ENCODE data around the gene REL. TPM values are rescaled to one million over a fixed set of nuclear protein-coding genes. Genes with fewer than 3 reads are reported as not detected.
"Not testable (repeated sequence)": the region's sequence is repeated elsewhere in the genome, so short reads cannot be mapped to it uniquely, and the experiment has no call there.

REL gene
- polyA plus RNA-seq, 3 donors, result 7.8 to 10.3 (median 8.5) TPM

- no peak for DNase-seq (ENCODE audit: extremely low read depth in 1 of 11, low read depth in 9 of 11, low spot score in 4 of 11)
Measured at GRCh38 chr2:60858897-60859311, 22.5 kb upstream of the REL start.

DNA sequence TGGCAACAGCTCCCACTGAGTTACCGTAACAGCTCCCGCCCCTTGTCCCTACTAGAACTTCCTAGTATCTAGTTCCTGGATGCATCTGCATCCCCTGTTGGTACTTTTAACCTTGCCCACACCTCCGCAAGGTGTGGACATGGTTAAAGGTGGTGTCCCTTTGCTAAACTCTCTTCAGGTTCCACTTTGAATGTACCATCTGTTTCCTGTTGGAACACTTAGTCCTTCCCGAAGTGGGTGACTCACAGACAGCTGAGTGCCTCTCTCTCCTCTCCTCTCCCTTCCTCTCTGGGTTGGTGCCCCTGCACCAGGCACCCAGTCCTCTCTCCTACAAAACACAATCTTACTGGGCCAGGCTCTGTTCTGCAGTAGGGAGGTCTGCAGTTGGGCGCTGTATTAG is 19.6 kb upstream of the REL start:
- DNase-seq (ENCODE audit: extremely low read depth in 1 of 11, low read depth in 9 of 11, low spot score in 4 of 11), result no peak

DNA sequence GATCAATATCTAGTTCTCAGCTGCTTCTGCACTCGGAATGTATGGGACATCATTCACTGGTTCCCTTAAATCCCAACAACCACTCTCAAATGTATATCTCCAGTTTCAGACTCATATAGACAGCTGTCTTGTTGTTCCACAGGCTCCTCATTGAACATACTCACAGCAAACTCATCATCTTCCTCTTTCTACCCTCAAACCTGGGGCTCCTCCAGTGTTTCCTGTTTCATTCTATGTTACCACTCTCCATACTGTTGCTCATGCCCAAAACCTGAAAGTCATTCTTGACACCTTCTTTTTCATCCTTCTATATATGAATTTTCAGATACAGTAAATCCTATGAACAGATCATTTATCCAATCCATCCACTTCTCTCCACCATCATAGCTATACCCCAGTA is 18.7 kb upstream of the REL start:
- DNase-seq (ENCODE audit: extremely low read depth in 1 of 11, low read depth in 9 of 11, low spot score in 4 of 11), result no peak

DNA sequence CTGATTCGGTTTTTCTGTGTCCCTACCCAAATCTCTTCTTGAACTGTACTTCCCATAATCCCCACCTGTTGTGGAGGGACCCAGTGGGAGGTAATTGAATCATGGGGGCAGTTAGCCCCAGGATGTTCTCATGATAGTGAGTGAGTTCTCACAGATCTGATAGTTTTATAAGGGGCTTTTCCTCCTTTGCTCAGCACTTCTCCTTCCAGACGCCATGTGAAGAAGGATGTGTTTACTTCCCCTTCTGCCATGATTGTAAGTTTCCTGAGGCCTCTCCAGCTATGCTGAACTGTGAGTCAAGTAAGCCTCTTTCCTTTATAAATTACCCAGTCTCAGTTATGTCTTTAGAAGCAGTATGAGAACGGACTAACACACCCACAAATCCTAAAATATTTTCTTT is 16.0 kb upstream of the REL start:
- DNase-seq (ENCODE audit: extremely low read depth in 1 of 11, low read depth in 9 of 11, low spot score in 4 of 11), result not testable (repeated sequence)

GRCh38 chr2:60867007-60867406 is 14.4 kb upstream of the REL start:
- DNase-seq (ENCODE audit: extremely low read depth in 1 of 11, low read depth in 9 of 11, low spot score in 4 of 11), result no peak

DNA sequence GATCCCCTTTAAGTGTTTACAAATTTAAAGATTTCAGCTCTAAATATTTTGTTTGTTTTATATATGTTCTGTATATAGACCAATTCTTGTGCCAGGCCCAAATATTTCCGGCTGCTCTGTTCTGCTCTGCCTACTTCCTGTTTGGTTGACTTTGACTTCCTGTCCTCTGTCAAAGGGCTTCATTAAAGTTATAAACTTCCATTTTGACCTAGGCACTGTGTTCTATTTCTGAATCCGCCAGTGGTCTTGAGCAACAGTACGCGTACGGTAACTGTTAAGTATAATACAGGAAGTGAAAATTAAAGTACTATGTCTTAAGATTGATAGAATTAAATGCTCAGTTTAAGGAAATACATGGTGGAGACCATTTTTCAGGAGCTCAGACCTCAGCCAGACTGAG is 13.5 kb upstream of the REL start:
- no peak for DNase-seq (ENCODE audit: extremely low read depth in 1 of 11, low read depth in 9 of 11, low spot score in 4 of 11)

GRCh38 chr2:60868589-60869273 is 12.6 kb upstream of the REL start:
- DNase-seq (ENCODE audit: extremely low read depth in 1 of 11, low read depth in 9 of 11, low spot score in 4 of 11), result no peak

DNA sequence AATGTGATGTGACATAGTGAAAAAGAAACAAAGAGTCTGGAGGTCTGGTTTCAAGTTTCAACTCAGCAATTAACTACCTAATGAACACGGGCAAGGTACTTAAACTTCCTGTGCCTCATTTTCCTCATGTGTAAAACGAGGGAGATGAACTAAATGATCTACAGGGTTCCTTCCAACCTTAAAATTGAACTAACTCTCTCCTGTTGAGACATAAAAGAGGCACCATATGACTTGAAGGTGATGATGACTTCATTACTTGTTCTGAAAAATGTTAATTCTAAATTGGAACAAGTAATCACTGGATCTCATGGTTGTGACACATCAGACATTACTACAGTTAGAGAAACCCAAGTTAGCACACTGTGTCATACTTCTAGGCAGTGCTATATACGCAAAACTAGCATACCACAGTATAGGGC is 8.9 kb upstream of the REL start:
- DNase-seq (ENCODE audit: extremely low read depth in 1 of 11, low read depth in 9 of 11, low spot score in 4 of 11), result no peak

GRCh38 chr2:60873381-60873780 is 8.0 kb upstream of the REL start:
- no peak for DNase-seq (ENCODE audit: extremely low read depth in 1 of 11, low read depth in 9 of 11, low spot score in 4 of 11)

DNA sequence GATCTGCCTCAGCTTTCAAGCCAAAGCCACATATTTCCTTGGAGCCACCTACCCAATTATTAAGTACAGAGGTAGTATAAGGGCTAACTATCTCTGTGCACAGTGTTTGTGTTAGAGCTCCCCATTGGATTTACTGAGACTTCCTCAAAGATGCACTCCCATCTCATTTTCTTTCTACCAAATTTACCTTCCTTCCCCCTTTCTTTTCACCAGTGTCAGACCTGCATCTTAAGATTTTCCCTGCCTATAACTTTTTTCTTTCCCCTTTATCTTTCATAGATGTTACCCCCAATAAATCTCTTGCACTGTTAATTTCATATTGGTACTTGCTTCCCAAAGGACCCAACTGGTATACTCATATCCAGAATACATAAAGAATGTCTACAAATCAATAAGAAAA is 5.9 kb upstream of the REL start:
- no peak for DNase-seq (ENCODE audit: extremely low read depth in 1 of 11, low read depth in 9 of 11, low spot score in 4 of 11)

DNA sequence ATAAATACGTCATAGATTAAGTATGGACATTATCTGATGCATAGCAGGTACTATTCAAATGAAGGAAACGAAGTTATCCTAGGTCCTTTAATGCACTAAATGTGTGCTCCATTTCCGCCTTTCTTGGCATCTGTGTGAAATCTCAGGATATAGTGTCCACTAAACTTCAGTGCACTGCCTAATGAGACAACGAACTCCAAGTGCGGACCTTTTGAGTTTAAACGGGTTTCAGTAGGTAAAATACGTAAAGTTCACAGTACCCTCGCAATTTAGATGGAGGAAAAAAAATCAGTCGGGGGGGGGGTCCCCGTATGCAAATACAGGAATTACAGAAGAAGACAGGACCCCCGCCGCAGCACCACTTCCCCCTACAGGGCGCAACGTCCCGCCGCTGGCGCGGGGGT is 729 bp upstream of the REL start:
- DNase-seq (ENCODE audit: extremely low read depth in 1 of 11, low read depth in 9 of 11, low spot score in 4 of 11), result peak in 2 of 11 donors; percentile 33 to 48

- DNase-seq (ENCODE audit: extremely low read depth in 1 of 11, low read depth in 9 of 11, low spot score in 4 of 11), result peak in 2 of 11 donors; percentile 4 to 13
Measured at GRCh38 chr2:60882971-60883753, 1.8 kb downstream of the REL start.

GRCh38 chr2:60883896-60884295 is 2.5 kb downstream of the REL start:
- no peak for DNase-seq (ENCODE audit: extremely low read depth in 1 of 11, low read depth in 9 of 11, low spot score in 4 of 11)

DNA sequence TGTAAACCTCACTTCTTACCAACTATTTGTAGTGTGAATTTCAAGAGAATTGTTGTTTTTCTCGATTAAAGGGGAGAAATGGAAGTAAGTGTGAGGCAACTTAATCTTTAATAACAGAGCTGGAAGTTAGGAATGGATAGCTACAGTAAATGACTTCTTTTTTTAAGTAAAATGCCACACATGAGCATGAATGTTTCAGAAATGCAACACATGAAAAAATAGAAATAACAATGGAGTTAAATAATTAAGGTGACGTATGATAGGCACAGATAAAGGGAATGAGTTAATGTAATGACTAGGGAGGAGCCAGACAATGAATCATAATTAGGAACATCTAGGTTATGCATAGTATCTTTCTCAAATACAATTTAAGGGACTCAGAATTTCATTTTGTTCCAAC is 3.4 kb downstream of the REL start:
- no peak for DNase-seq (ENCODE audit: extremely low read depth in 1 of 11, low read depth in 9 of 11, low spot score in 4 of 11)

DNA sequence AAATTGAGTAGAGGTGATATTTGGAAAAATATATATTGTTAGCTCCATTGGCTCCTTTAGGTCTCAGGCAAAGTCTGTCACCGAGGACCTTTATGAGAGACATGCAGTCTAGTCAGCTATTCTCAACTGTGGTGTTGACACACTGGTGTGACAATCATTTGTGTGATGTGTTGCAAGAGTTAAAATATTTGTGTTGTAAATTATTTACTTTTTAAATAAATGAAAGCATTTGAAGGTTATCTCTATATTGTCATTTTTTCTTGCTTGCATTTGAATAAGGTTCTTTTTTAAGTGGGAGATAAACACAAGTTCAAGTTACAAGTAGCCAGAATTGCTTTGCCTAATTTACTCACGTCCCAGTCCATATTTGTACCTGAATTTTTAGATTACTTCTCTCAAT is 4.3 kb downstream of the REL start:
- DNase-seq (ENCODE audit: extremely low read depth in 1 of 11, low read depth in 9 of 11, low spot score in 4 of 11), result no peak

DNA sequence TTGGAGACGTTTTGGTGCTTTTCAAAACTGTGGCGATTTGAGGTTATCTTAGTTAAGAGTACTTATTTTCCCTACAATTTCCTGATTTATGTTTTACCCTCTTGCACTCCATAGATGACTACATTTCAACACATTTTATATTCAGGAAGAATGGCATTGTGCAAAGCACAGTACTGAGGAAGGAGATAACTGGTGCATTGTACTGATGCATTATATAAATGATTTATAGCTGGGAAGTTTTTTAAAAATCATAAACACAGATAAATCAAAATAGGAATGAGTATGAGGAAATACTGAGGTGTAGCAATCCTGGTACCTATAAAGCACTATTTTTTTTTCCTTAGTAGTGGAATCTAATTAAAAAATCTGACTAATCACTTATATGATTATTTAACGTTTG is 5.6 kb downstream of the REL start:
- no peak for DNase-seq (ENCODE audit: extremely low read depth in 1 of 11, low read depth in 9 of 11, low spot score in 4 of 11)

GRCh38 chr2:60888853-60889252 is 7.5 kb downstream of the REL start:
- no peak for DNase-seq (ENCODE audit: extremely low read depth in 1 of 11, low read depth in 9 of 11, low spot score in 4 of 11)

- DNase-seq (ENCODE audit: extremely low read depth in 1 of 11, low read depth in 9 of 11, low spot score in 4 of 11), result not testable (repeated sequence)
Measured at GRCh38 chr2:60889581-60890392, 8.4 kb downstream of the REL start.

DNA sequence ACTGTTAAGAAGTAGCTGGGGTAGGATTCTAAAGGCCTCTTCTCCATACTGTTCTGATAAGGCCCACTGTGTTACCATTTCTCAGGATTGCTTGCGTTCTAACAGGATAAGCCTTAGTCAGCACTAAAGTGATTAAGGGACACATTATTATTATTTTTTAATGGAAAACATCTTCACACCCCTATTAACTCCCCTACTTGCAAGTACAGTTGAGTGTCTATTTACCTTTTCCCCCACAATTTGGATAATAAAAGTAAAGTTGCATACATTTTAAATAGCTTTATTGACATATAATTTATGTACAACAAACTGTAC is 9.0 kb downstream of the REL start:
- DNase-seq (ENCODE audit: extremely low read depth in 1 of 11, low read depth in 9 of 11, low spot score in 4 of 11), result no peak

DNA sequence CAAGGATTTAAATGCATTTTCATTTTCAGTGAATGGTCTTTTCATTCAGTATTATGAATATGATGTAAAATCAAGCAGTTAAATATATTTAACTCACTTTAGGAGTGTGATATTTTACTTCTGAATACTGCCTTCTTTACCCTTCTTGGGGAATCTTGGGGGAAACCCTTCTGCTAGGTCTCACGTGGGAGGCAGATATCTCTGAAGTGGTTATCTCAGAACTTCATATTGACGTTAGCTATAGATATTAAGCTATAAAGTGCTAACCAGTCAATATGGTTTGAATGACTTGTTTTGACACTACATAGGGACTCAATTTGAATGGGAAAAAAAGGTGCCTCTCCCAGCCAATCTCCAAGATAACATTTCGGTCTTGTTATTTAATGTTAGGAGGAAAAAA is 9.8 kb downstream of the REL start:
- DNase-seq (ENCODE audit: extremely low read depth in 1 of 11, low read depth in 9 of 11, low spot score in 4 of 11), result no peak
